Choroid plexus epithelial cell (primary cell): ENCODE results near the gene ZGPAT.

ENCODE experiments used
- DNase-seq: peaks from one replicate; pipeline ENCODE4 v3.0.0-alpha.2; 2010; ENCODE audit warnings: low read depth
- H3K4me3 ChIP-seq: 2 replicates; pipeline ENCODE4 v1.5.1; 2011; ENCODE audit warnings: low read depth, mild to moderate bottlenecking, control low read depth, low read length, moderate library complexity
- CTCF ChIP-seq: conservative IDR thresholded peaks from 2 replicates; pipeline ENCODE4 v1.5.1; 2011; ENCODE audit warnings: low read depth, mild to moderate bottlenecking, control low read depth, inconsistent platforms, low read length, moderate library complexity

The ZGPAT gene

GRCh38 chr20:63698739-63699465, 8.9 kb upstream of the ZGPAT start:
- DNase-seq = peak; percentile 91
- TF ChIP-seq CTCF = no peak
- peak overlapping the region; percentile 32 for H3K4me3 ChIP-seq

GRCh38 chr20:63699466-63700198, 8.2 kb upstream of the ZGPAT start:
- no peak for TF ChIP-seq CTCF
- DNase-seq = no peak
- H3K4me3 ChIP-seq = no peak overlapping the region

- no peak overlapping the region for H3K4me3 ChIP-seq
- TF ChIP-seq CTCF = no peak
- DNase-seq = no peak
Measured at GRCh38 chr20:63700199-63701050, 7.4 kb upstream of the ZGPAT start.

- H3K4me3 ChIP-seq = no peak overlapping the region
- DNase-seq = no peak
- TF ChIP-seq CTCF = no peak
Measured at GRCh38 chr20:63701051-63701328, 6.8 kb upstream of the ZGPAT start.

GRCh38 chr20:63701329-63702035, 6.4 kb upstream of the ZGPAT start:
- no peak for TF ChIP-seq CTCF
- DNase-seq = no peak
- H3K4me3 ChIP-seq = no peak overlapping the region

GRCh38 chr20:63702036-63702665, 5.7 kb upstream of the ZGPAT start:
- no peak for TF ChIP-seq CTCF
- DNase-seq = no peak
- no peak overlapping the region for H3K4me3 ChIP-seq
